Motor neuron (in vitro differentiated cells): Measurements from ENCODE around the gene FXYD7. TPM values are rescaled to one million over a fixed set of nuclear protein-coding genes. Genes with fewer than 3 reads are reported as not detected.
A peak's percentile ranks its signal among the peaks of the same experiment; 100 is the strongest.

Experiments used
- ATAC-seq, 8 experiments: fragments of 200-7000 bp; cut with Tn5 transposase; replicated peaks in 6 of 8; 2 replicates each; pipeline ENCODE4 v1.8.0; 2021; ENCODE audit warnings: mild to moderate bottlenecking in 8 of 8, moderate library complexity in 8 of 8
- H3K27ac ChIP-seq, 2 donors: fragments of 250-450 bp; sonication (Bioruptor Pico); 2 replicates each; pipeline ENCODE4 v1.9.0; 2021; ENCODE audit warnings: antibody characterized with exemption in 2 of 2, mild to moderate bottlenecking in 2 of 2, moderate library complexity in 1 of 2
- H3K4me1 ChIP-seq, 2 donors: fragments of 250-450 bp; sonication (Bioruptor Pico); replicated peaks in 1 of 2; 2 replicates each; pipeline ENCODE4 v1.6.1; 2021; ENCODE audit warnings: antibody characterized with exemption in 2 of 2, mild to moderate bottlenecking in 2 of 2, moderate library complexity in 1 of 2
- H3K4me3 ChIP-seq, 5 donors: fragments of 250-450 bp; sonication (Bioruptor Pico); 2 replicates each; pipeline ENCODE4 v1.9.0; 2021; ENCODE audit warnings: antibody characterized with exemption in 5 of 5, mild to moderate bottlenecking in 5 of 5, moderate library complexity in 4 of 5
- WGBS, 10 experiments: fragments of 450-650 bp; shearing (Covaris generic); methylation state at CpG; one replicate each; pipeline ENCODE4 v1.0.0; 2022; 5-methylcytosine and 5-hydroxymethylcytosine counted together
- in situ Hi-C, 9 experiments: fragments of 400-800 bp; cut with MboI; loops; one replicate each; pipeline ENCODE4 v1.15.0; 2021; ENCODE audit warnings: low sequenced_read_pairs in 9 of 9, low pct_unique_long_range_greater_than_20kb in 2 of 9; ENCODE audit not compliant: unreplicated experiment in 9 of 9
- total RNA-seq, 8 experiments: library from RNA; unstranded; fragments of 300-600 nt; gene quantifications; 2 replicates each; pipeline versions ENCODE4 v1.2.3 to v1.2.4, GENCODE V29; 2022

The FXYD7 gene
- total RNA-seq, 8 experiments from 2014 or later = 1.1 to 27.8 (median 14.5) TPM; not detected in 2

- H3K4me1 ChIP-seq = peaks cover 12 to 20% of the 10 kb centered on the region in 2 donors
- in situ Hi-C loops = no loop called here
- H3K4me3 ChIP-seq = no peak overlapping the region
- no peak for ATAC-seq
- WGBS, 10 experiments = 63 to 92% (median 79%) methylated on average over 1 to 8 of the region's 13 CpGs; no CpG with 5 or more reads in 7 of the 10 experiments
- H3K27ac ChIP-seq = no peak overlapping the region
Measured at GRCh38 chr19:35116072-35116801, 26.8 kb upstream of the FXYD7 start.

- WGBS, 10 experiments = 20 to 70% (median 30%) methylated on average over 1 to 5 of the region's 8 CpGs; no CpG with 5 or more reads in 6 of the 10 experiments
- peak in 5 of 8 experiments; percentile 30 to 81 (median 69) for ATAC-seq
- in situ Hi-C loops = no loop called here
- Histone ChIP-seq H3K4me1 (peaks cover 12 to 20% of the 10 kb centered on the region in 2 donors), H3K27ac (peak overlapping the region in 1 of 2 donors; percentile 1), H3K4me3 (no peak overlapping the region)
Measured at GRCh38 chr19:35117116-35117515, 25.9 kb upstream of the FXYD7 start.

GRCh38 chr19:35117799-35118198, 25.3 kb upstream of the FXYD7 start:
- Histone ChIP-seq H3K4me3 (no peak overlapping the region), H3K27ac (no peak overlapping the region), H3K4me1 (peaks cover 12 to 20% of the 10 kb centered on the region in 2 donors)
- WGBS, 10 experiments = 50 to 100% (median 76%) methylated on average over 3 to 4 of the region's 11 CpGs; no CpG with 5 or more reads in 6 of the 10 experiments
- ATAC-seq = no peak
- in situ Hi-C loops = no loop called here

GRCh38 chr19:35118268-35119020, 24.6 kb upstream of the FXYD7 start:
- no peak overlapping the region for H3K27ac ChIP-seq
- ATAC-seq = no peak
- no peak overlapping the region for H3K4me3 ChIP-seq
- 17 to 80% (median 28%) methylated on average over 1 of the region's 13 CpGs; no CpG with 5 or more reads in 6 of the 10 experiments for WGBS, 10 experiments
- peaks cover 12 to 20% of the 10 kb centered on the region in 2 donors for H3K4me1 ChIP-seq
- in situ Hi-C loops = no loop called here

- ATAC-seq = no peak
- Histone ChIP-seq H3K27ac (no peak overlapping the region), H3K4me1 (peaks cover 13 to 23% of the 10 kb centered on the region in 2 donors), H3K4me3 (no peak overlapping the region)
- 100% methylated on average over 1 of the region's 14 CpGs; no CpG with 5 or more reads in 9 of the 10 experiments for WGBS, 10 experiments
- in situ Hi-C loops = no loop called here
Measured at GRCh38 chr19:35119091-35119490, 24.0 kb upstream of the FXYD7 start.

- WGBS, 10 experiments = 60 to 100% (median 92%) methylated on average over 1 to 9 of the region's 9 CpGs; no CpG with 5 or more reads in 1 of the 10 experiments
- H3K4me3 ChIP-seq = no peak overlapping the region
- no peak overlapping the region for H3K27ac ChIP-seq
- H3K4me1 ChIP-seq = peaks cover 16 to 22% of the 10 kb centered on the region in 2 donors
- no peak for ATAC-seq
- in situ Hi-C loops = no loop called here
Measured at GRCh38 chr19:35119578-35120155, 23.4 kb upstream of the FXYD7 start.

GRCh38 chr19:35120492-35120891, 22.6 kb upstream of the FXYD7 start:
- WGBS, 10 experiments = 0 to 100% (median 79%) methylated on average over 1 to 6 of the region's 7 CpGs; no CpG with 5 or more reads in 2 of the 10 experiments
- peak in 3 of 8 experiments; percentile 54 to 72 (median 71) for ATAC-seq
- peaks cover 15 to 16% of the 10 kb centered on the region in 2 donors for H3K4me1 ChIP-seq
- no peak overlapping the region for H3K27ac ChIP-seq
- no peak overlapping the region for H3K4me3 ChIP-seq
- in situ Hi-C loops = no loop called here

GRCh38 chr19:35120898-35121297, 22.2 kb upstream of the FXYD7 start:
- 20 to 100% (median 90%) methylated on average over 1 to 2 of the region's 7 CpGs; no CpG with 5 or more reads in 5 of the 10 experiments for WGBS, 10 experiments
- Histone ChIP-seq H3K4me1 (peaks cover 15% of the 10 kb centered on the region in 2 donors), H3K27ac (no peak overlapping the region), H3K4me3 (no peak overlapping the region)
- peak in 2 of 8 experiments; percentile 27 to 38 for ATAC-seq
- in situ Hi-C loops = no loop called here

DNA sequence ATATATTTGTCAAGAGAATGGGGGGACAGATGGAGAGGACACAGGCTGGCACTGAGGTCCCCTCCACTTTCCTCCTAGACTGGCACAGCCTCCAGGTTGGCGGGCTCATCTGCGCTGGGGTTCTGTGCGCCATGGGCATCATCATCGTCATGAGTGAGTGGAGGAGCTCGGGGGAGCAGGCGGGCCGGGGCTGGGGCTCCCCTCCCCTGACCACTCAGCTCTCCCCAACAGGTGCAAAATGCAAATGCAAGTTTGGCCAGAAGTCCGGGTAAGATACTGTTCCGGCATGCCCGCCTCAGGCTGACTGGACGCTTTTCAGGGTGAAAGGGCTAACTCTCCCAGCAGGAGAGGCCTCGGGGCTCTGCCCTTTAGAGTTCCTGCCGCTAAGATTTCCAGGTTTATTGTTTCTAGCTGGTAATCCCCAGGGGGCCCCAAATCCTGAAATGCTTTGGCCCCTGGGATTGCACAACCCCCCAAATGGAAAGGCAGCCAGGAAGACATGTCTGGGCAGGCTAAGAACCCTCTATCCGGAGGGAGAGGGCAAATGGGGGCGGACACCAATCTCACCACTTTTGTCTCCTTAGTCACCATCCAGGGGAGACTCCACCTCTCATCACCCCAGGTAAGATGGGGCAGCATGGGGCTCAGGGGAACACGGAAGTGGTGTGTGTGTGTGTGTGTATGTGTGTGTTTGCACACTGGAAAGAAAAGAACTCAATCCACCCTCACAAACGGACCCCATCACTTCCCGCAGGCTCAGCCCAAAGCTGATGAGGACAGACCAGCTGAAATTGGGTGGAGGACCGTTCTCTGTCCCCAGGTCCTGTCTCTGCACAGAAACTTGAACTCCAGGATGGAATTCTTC, 20.1 kb upstream of the FXYD7 start:
- in situ Hi-C loops = no loop called here
- peaks cover 8 to 13% of the 10 kb centered on the region in 2 donors for H3K4me1 ChIP-seq
- WGBS, 10 experiments = 49 to 93% (median 67%) methylated on average over 3 to 12 of the region's 19 CpGs; no CpG with 5 or more reads in 6 of the 10 experiments
- no peak overlapping the region for H3K4me3 ChIP-seq
- no peak for ATAC-seq
- H3K27ac ChIP-seq = no peak overlapping the region

DNA sequence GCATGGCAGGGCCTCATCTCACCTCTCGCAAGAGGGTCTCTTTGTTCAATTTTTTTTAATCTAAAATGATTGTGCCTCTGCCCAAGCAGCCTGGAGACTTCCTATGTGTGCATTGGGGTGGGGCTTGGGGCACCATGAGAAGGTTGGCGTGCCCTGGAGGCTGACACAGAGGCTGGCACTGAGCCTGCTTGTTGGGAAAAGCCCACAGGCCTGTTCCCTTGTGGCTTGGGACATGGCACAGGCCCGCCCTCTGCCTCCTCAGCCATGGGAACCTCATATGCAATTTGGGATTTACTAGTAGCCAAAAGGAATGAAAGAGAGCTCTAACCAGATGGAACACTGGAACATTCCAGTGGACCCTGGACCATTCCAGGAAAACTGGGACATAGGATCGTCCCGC, 19.5 kb upstream of the FXYD7 start:
- ATAC-seq = no peak
- WGBS, 10 experiments = 5 to 100% (median 60%) methylated on average over 1 to 4 of the region's 5 CpGs; no CpG with 5 or more reads in 3 of the 10 experiments
- H3K4me1 ChIP-seq = peaks cover 8 to 13% of the 10 kb centered on the region in 2 donors
- no peak overlapping the region for H3K27ac ChIP-seq
- in situ Hi-C loops = no loop called here
- H3K4me3 ChIP-seq = no peak overlapping the region

DNA sequence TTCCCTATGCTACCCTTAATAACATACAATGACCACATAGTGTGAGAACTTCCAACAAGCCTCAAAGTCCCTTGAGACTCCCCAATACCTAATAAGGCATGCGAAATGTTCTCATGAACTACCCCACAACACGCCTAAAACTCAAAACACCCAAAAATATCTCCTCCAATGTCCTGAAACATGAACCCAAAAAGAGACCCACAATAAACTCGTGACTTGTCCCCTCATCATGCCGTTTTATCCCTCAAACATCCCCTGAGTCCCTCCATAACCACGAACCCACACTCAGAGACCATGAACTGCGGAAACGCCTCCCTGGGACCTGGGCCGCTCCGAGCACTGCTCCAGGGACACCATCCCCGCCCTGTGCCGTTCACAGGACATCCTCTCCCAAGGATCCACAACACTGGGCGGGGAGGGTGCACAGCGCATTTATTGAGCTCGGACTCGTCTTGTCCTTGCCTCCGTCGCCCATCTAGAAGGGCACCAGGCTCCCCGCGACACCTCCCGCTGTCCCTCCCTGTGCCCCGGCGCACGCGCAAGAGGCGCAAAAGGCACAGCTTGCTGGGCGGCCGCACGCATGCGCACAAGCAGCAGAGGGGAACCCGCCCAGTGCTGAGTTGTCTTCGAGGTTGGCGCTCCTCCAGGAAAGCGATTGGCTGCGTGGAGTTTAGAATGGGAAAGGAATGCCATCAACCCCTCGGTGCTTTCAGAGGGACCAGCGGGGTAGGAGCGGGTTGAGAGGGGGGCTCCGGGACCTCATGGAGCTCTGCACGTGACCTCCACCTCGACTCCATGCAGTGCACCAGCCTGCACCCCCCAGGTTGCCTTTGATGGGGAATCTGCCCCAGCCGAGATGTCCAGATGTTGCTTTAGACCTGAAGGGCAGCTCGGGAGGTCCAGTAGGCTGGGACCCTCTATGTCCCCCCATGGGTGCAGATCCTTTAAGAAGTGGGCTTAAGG, 18.7 kb upstream of the FXYD7 start:
- peak overlapping the region; percentile 25 to 43 (median 29) for H3K4me3 ChIP-seq
- ATAC-seq = peak; percentile 38 to 96 (median 88)
- H3K27ac ChIP-seq = peak overlapping the region; percentile 58 to 69
- in situ Hi-C loops = no loop called here
- peaks cover 8 to 13% of the 10 kb centered on the region in 2 donors for H3K4me1 ChIP-seq
- 8 to 100% (median 32%) methylated on average over 1 to 12 of the region's 42 CpGs; no CpG with 5 or more reads in 2 of the 10 experiments for WGBS, 10 experiments
